Measurements from ENCODE around the gene PTH2R.
"Not testable (repeated sequence)": the region's sequence is repeated elsewhere in the genome, so short reads cannot be mapped to it uniquely, and the experiment has no call there.

Gene PTH2R

DNA sequence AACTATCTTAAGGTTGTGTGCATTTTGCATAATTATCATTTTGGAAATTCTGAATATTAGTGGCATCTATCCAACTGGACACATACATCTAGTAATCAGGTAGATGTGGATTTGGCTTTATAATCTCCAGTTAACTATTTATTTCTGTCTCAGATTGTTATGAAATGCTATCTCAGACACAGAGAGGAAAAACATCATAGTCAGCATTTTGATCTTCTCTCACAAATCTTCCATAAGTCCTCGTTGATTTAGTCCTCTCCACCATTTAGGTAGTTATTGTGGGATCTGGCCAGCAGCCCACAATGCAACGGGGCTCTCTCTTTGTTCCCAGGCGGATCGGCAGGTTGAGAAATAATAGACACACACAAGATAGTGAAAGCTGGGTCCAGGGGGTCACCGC is 75.4 kb downstream of the PTH2R start:
- not testable (repeated sequence) for H2BK120ac ChIP-seq (ENCODE audit: low read depth, low read length); H2BK12ac ChIP-seq (ENCODE audit: low read length); H2BK5ac ChIP-seq (ENCODE audit: low read length); H3K23ac ChIP-seq (ENCODE audit: low read depth, low read length, poor library complexity); H3K4ac ChIP-seq (ENCODE audit: low read length); H2BK15ac ChIP-seq (ENCODE audit: low read length); H3K79me1 ChIP-seq (ENCODE audit: low read depth, low read length); DNase-seq (ENCODE audit: low spot score); H3K4me3 ChIP-seq (ENCODE audit: low read length in 2 of 2); H3K4me2 ChIP-seq (ENCODE audit: insufficient read depth, low read length, poor library complexity, severe bottlenecking); H3K36me3 ChIP-seq (replicated peaks in 1 of 2; ENCODE audit: control insufficient read depth in 2 of 2, insufficient read depth in 2 of 2, low read length in 2 of 2); H3K9me3 ChIP-seq (replicated peaks in 1 of 2; ENCODE audit: control insufficient read depth in 2 of 2, insufficient read depth in 1 of 2, low read depth in 1 of 2, low read length in 2 of 2); H4K8ac ChIP-seq (ENCODE audit: low read depth, low read length); H3K14ac ChIP-seq (ENCODE audit: low read length); H3K18ac ChIP-seq (ENCODE audit: low read length); H3K9ac ChIP-seq (ENCODE audit: low read depth, low read length, poor library complexity); H2AFZ ChIP-seq (ENCODE audit: low read length); H3K4me1 ChIP-seq (ENCODE audit: control insufficient read depth in 2 of 2, insufficient read depth in 1 of 2, low read depth in 1 of 2, low read length in 2 of 2); H4K91ac ChIP-seq (ENCODE audit: low read depth, low read length, poor library complexity); H3K27me3 ChIP-seq (ENCODE audit: control insufficient read depth in 3 of 3, insufficient read depth in 3 of 3, low read depth in 1 of 3, low read length in 3 of 3); H2AK5ac ChIP-seq (ENCODE audit: low read depth, low read length); H3K27ac ChIP-seq (replicated peaks; ENCODE audit: low read length)
- WGBS, 2 donors (ENCODE audit: extremely low coverage in 2 of 2, insufficient read length in 2 of 2, insufficient replicate concordance in 1 of 2) = no CpG with 5 or more reads among the region's 5 CpGs

DNA sequence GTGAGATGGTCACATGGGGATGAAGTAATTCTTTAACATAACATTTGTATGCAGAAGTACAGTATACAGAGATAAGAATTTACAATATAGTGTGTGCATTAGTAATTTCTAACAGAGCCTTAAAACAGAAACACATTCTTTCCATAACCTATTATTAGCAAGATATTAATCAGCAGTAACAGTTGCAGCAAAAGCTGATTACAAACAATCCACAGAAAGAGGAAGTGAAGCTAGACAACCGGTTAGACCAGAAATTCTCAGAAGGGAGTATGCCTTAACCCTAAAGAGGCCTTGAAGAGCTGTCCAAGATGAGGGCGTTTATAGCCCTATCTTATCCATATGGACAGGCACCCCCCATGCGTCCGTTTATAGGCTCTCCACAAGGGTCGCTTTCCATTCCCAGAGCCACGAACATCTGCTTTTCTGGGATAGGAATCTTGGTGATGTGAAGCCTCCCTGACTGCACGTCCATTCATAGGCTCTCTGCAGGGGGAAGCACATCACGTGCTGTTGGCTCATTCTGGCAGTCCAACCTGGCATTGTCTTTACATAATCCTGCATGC is 75.9 kb downstream of the PTH2R start:
- not testable (repeated sequence) for DNase-seq (ENCODE audit: low spot score); H4K91ac ChIP-seq (ENCODE audit: low read depth, low read length, poor library complexity); H2BK12ac ChIP-seq (ENCODE audit: low read length)

DNA sequence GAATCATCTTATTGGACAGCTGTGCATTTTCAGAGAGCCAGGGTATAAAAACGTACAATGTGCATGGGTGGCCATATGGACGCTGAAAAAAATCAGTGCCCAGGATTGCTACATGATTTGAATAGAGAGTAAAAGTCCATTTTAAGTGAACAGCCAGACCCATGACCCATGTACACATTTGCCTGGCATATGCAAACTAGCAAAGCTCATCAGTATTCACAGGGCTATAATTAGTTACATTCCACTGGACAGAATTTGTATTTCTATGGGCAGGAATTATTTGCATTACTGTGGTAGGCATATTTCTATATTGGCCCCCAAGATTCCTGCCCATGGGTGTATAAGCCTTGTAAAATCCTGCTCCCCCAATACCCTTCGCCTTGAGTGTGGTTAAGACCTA is 78.8 kb downstream of the PTH2R start:
- Histone ChIP-seq H2AFZ (ENCODE audit: low read length) (no peak overlapping the region), H3K4me2 (ENCODE audit: insufficient read depth, low read length, poor library complexity, severe bottlenecking) (no peak overlapping the region), H3K27ac (replicated peaks; ENCODE audit: low read length) (no peak overlapping the region), H2BK5ac (ENCODE audit: low read length) (no peak overlapping the region), H3K9me3 (replicated peaks in 1 of 2; ENCODE audit: control insufficient read depth in 2 of 2, insufficient read depth in 1 of 2, low read depth in 1 of 2, low read length in 2 of 2) (no peaks in the 10 kb centered on the region), H3K4me3 (ENCODE audit: low read length in 2 of 2) (no peak overlapping the region), H3K18ac (ENCODE audit: low read length) (no peak overlapping the region), H2BK15ac (ENCODE audit: low read length) (no peak overlapping the region), H3K9ac (ENCODE audit: low read depth, low read length, poor library complexity) (no peak overlapping the region), H2AK5ac (ENCODE audit: low read depth, low read length) (no peak overlapping the region), H3K23ac (ENCODE audit: low read depth, low read length, poor library complexity) (no peak overlapping the region), H3K4ac (ENCODE audit: low read length) (no peak overlapping the region), H4K91ac (ENCODE audit: low read depth, low read length, poor library complexity) (no peak overlapping the region), H3K36me3 (replicated peaks in 1 of 2; ENCODE audit: control insufficient read depth in 2 of 2, insufficient read depth in 2 of 2, low read length in 2 of 2) (no peaks in the 10 kb centered on the region), H3K14ac (ENCODE audit: low read length) (no peak overlapping the region), H2BK120ac (ENCODE audit: low read depth, low read length) (no peak overlapping the region), H4K8ac (ENCODE audit: low read depth, low read length) (no peak overlapping the region), H2BK12ac (ENCODE audit: low read length) (no peak overlapping the region), H3K79me1 (ENCODE audit: low read depth, low read length) (no peaks in the 10 kb centered on the region), H3K27me3 (ENCODE audit: control insufficient read depth in 3 of 3, insufficient read depth in 3 of 3, low read depth in 1 of 3, low read length in 3 of 3) (peaks cover 0 to 4% (median 0%) of the 10 kb centered on the region in 3 experiments), H3K4me1 (ENCODE audit: control insufficient read depth in 2 of 2, insufficient read depth in 1 of 2, low read depth in 1 of 2, low read length in 2 of 2) (no peaks in the 10 kb centered on the region)
- DNase-seq (ENCODE audit: low spot score) = no peak
- WGBS, 2 donors (ENCODE audit: extremely low coverage in 2 of 2, insufficient read length in 2 of 2, insufficient replicate concordance in 1 of 2) = no CpG with 5 or more reads among the region's 3 CpGs

More for the DNA sequence above, 75.9 kb downstream of the PTH2R start:
- not testable (repeated sequence) for H2BK15ac ChIP-seq (ENCODE audit: low read length); H3K9ac ChIP-seq (ENCODE audit: low read depth, low read length, poor library complexity); H3K4me3 ChIP-seq (ENCODE audit: low read length in 2 of 2); H3K4me2 ChIP-seq (ENCODE audit: insufficient read depth, low read length, poor library complexity, severe bottlenecking); H3K4ac ChIP-seq (ENCODE audit: low read length); H3K4me1 ChIP-seq (ENCODE audit: control insufficient read depth in 2 of 2, insufficient read depth in 1 of 2, low read depth in 1 of 2, low read length in 2 of 2); H3K79me1 ChIP-seq (ENCODE audit: low read depth, low read length); H3K27ac ChIP-seq (replicated peaks; ENCODE audit: low read length); H2AFZ ChIP-seq (ENCODE audit: low read length); H3K18ac ChIP-seq (ENCODE audit: low read length); H3K9me3 ChIP-seq (replicated peaks in 1 of 2; ENCODE audit: control insufficient read depth in 2 of 2, insufficient read depth in 1 of 2, low read depth in 1 of 2, low read length in 2 of 2); H2AK5ac ChIP-seq (ENCODE audit: low read depth, low read length); H2BK5ac ChIP-seq (ENCODE audit: low read length); H3K27me3 ChIP-seq (ENCODE audit: control insufficient read depth in 3 of 3, insufficient read depth in 3 of 3, low read depth in 1 of 3, low read length in 3 of 3); H3K23ac ChIP-seq (ENCODE audit: low read depth, low read length, poor library complexity); H3K36me3 ChIP-seq (replicated peaks in 1 of 2; ENCODE audit: control insufficient read depth in 2 of 2, insufficient read depth in 2 of 2, low read length in 2 of 2); H2BK120ac ChIP-seq (ENCODE audit: low read depth, low read length); H4K8ac ChIP-seq (ENCODE audit: low read depth, low read length); H3K14ac ChIP-seq (ENCODE audit: low read length)
- no CpG with 5 or more reads among the region's 8 CpGs for WGBS, 2 donors (ENCODE audit: extremely low coverage in 2 of 2, insufficient read length in 2 of 2, insufficient replicate concordance in 1 of 2)

DNA sequence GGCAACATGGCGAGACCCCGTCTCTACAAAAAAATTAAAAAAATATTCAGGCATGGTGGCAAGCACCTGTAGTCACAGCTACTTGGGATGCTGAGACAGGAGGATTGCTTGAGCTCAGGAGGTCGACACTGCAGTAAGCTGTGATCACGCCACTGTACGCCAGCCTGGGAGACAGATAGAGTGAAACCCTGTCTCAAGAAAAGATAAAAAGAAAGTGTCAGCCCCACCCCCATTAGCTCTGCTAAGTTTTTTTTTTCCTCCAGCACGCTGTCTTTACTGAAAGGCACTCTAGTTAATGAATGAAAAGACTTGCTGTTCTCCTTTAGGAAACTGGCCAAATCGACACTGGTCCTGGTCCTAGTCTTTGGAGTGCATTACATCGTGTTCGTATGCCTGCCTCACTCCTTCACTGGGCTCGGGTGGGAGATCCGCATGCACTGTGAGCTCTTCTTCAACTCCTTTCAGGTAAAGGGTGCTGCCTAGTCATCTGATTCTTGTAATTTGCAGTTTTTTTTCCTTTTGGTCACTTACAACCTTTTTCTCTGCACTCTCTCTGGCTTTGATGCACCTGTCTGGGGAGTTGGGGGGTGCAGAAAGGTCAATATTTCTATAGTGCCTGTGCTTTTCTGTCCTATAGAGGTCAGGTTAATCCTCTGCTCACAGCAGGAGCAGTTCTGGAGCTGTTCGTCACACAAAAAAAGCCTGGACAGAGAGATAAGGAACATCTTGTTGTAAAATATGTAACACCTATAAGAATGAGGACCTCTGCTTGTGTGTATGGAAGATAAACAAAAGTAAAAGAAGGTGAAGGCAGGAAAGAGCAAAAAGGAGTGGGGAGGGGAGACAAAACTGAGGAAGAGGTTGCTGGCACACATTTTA is 82.3 kb downstream of the PTH2R start:
- Histone ChIP-seq H3K23ac (ENCODE audit: low read depth, low read length, poor library complexity) (no peak overlapping the region), H2BK12ac (ENCODE audit: low read length) (no peak overlapping the region), H3K36me3 (replicated peaks in 1 of 2; ENCODE audit: control insufficient read depth in 2 of 2, insufficient read depth in 2 of 2, low read length in 2 of 2) (no peaks in the 10 kb centered on the region), H2BK120ac (ENCODE audit: low read depth, low read length) (no peak overlapping the region), H3K27ac (replicated peaks; ENCODE audit: low read length) (no peak overlapping the region), H3K4me3 (ENCODE audit: low read length in 2 of 2) (no peak overlapping the region), H2BK5ac (ENCODE audit: low read length) (no peak overlapping the region), H3K4ac (ENCODE audit: low read length) (no peak overlapping the region), H3K18ac (ENCODE audit: low read length) (no peak overlapping the region), H2AFZ (ENCODE audit: low read length) (no peak overlapping the region), H4K8ac (ENCODE audit: low read depth, low read length) (no peak overlapping the region), H2AK5ac (ENCODE audit: low read depth, low read length) (no peak overlapping the region), H3K79me1 (ENCODE audit: low read depth, low read length) (no peaks in the 10 kb centered on the region), H3K9me3 (replicated peaks in 1 of 2; ENCODE audit: control insufficient read depth in 2 of 2, insufficient read depth in 1 of 2, low read depth in 1 of 2, low read length in 2 of 2) (no peaks in the 10 kb centered on the region), H3K4me2 (ENCODE audit: insufficient read depth, low read length, poor library complexity, severe bottlenecking) (no peak overlapping the region), H3K4me1 (ENCODE audit: control insufficient read depth in 2 of 2, insufficient read depth in 1 of 2, low read depth in 1 of 2, low read length in 2 of 2) (no peaks in the 10 kb centered on the region), H2BK15ac (ENCODE audit: low read length) (no peak overlapping the region), H3K14ac (ENCODE audit: low read length) (no peak overlapping the region), H3K9ac (ENCODE audit: low read depth, low read length, poor library complexity) (no peak overlapping the region), H4K91ac (ENCODE audit: low read depth, low read length, poor library complexity) (no peak overlapping the region), H3K27me3 (ENCODE audit: control insufficient read depth in 3 of 3, insufficient read depth in 3 of 3, low read depth in 1 of 3, low read length in 3 of 3) (peaks cover 0 to 4% (median 0%) of the 10 kb centered on the region in 3 experiments)
- no peak for DNase-seq (ENCODE audit: low spot score)
- WGBS, 2 donors (ENCODE audit: extremely low coverage in 2 of 2, insufficient read length in 2 of 2, insufficient replicate concordance in 1 of 2) = no CpG with 5 or more reads among the region's 12 CpGs
